Measurements from ENCODE around the gene COG8. TPM values are rescaled to one million over a fixed set of nuclear protein-coding genes. Genes with fewer than 3 reads are reported as not detected.

COG8 gene
- total and polyA plus RNA-seq, 10 of the 15 experiments (the other 5 are each of a cell fraction or from before 2014, with no cell fraction given): 2.8 to 39.6 (median 23.8) TPM

DNA sequence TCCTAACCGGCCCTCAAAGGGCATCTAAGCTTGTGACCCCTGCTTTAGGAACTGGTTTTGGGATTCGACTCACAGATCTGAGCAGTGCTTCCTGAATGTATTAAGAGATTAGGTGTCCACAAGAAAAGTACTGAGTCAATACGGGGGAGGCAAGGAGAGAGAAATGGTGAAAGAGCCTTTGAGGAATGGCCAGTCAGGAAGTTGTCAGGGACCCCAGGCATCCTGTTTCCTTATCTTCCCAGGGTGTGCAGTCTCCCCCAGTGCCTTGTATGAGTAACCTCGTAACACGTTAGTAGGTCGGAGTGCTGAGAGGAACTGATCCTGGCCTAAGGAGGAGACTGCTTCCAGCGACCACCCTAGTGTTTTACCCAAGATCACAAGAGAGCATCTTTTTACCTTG is 28.6 kb upstream of the COG8 start:
- DNase-seq (ENCODE audit: low read depth, low spot score): no peak
- H3K9me3 ChIP-seq (replicated peaks; ENCODE audit: control insufficient read depth, insufficient read depth, low read length): no peaks in the 10 kb centered on the region
- CTCF ChIA-PET: no interaction called here
- SMC1A ChIA-PET (ENCODE audit: uncharacterized antibody, unreplicated experiment): no interaction called here
- H3K4me2 ChIP-seq (ENCODE audit: control insufficient read depth, insufficient read depth): no peak overlapping the region
- peaks cover 18 to 41% of the 10 kb centered on the region in 2 experiments for H3K36me3 ChIP-seq (ENCODE audit: control insufficient read depth in 2 of 2, insufficient read depth in 2 of 2, low read length in 1 of 2)
- H2AFZ ChIP-seq (ENCODE audit: control insufficient read depth, low read depth, low read length): no peak overlapping the region
- no peak for ATAC-seq
- no peaks in the 10 kb centered on the region for H3K4me1 ChIP-seq (ENCODE audit: control insufficient read depth, insufficient read depth, low read length)
- no peaks in the 10 kb centered on the region for H3K27me3 ChIP-seq (replicated peaks in 1 of 2; ENCODE audit: control insufficient read depth in 2 of 2, insufficient read depth in 2 of 2, low read length in 1 of 2)
- RAD21 ChIA-PET (ENCODE audit: unreplicated experiment): no interaction called here
- H3K79me2 ChIP-seq (ENCODE audit: control insufficient read depth, insufficient read depth, low read length): no peaks in the 10 kb centered on the region
- no peak for FAIRE-seq
- H3K9ac ChIP-seq (ENCODE audit: control insufficient read depth, insufficient read depth, low read length): no peak overlapping the region
- in situ Hi-C loops (cut with MboI): no loop called here
- no peak overlapping the region for H3K4me3 ChIP-seq
- no TSS peak for BruUV-seq (replicated peaks)
- no peaks in the 10 kb centered on the region for H4K20me1 ChIP-seq (ENCODE audit: control insufficient read depth, insufficient read depth)
- POLR2A ChIA-PET: no interaction called here
- 93% methylated on average over 7 of the region's 7 CpGs for WGBS (ENCODE audit: insufficient coverage, insufficient replicate concordance, low lambda C conversion rate, missing lambda C conversion rate)
- intact Hi-C loops (cut with micrococcal nuclease; ENCODE audit: unreplicated experiment): no loop called here
- no peak overlapping the region for H3K27ac ChIP-seq (ENCODE audit: control insufficient read depth, insufficient read depth)
- TF ChIP-seq EP300 (IDR thresholded peaks at IDR 0.05; ENCODE audit: borderline replicate concordance in 1 of 2, control insufficient read depth in 1 of 2, low read depth in 2 of 2, low read length in 2 of 2): no peak
- TF ChIP-seq, protein P1, sequence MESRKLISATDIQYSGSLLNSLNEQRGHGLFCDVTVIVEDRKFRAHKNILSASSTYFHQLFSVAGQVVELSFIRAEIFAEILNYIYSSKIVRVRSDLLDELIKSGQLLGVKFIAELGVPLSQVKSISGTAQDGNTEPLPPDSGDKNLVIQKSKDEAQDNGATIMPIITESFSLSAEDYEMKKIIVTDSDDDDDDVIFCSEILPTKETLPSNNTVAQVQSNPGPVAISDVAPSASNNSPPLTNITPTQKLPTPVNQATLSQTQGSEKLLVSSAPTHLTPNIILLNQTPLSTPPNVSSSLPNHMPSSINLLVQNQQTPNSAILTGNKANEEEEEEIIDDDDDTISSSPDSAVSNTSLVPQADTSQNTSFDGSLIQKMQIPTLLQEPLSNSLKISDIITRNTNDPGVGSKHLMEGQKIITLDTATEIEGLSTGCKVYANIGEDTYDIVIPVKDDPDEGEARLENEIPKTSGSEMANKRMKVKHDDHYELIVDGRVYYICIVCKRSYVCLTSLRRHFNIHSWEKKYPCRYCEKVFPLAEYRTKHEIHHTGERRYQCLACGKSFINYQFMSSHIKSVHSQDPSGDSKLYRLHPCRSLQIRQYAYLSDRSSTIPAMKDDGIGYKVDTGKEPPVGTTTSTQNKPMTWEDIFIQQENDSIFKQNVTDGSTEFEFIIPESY (IDR thresholded peaks at IDR 0.05): no peak
- no peak for TF ChIP-seq KAT2A (conservative IDR thresholded peaks at IDR 0.05; ENCODE audit: control insufficient read depth, low read depth, low read length)
- TF ChIP-seq YY1 (IDR thresholded peaks at IDR 0.05; ENCODE audit: low read depth, low read length): no peak

- Histone ChIP-seq H2AFZ (ENCODE audit: control insufficient read depth, low read depth, low read length) (no peak overlapping the region), H3K27me3 (replicated peaks in 1 of 2; ENCODE audit: control insufficient read depth in 2 of 2, insufficient read depth in 2 of 2, low read length in 1 of 2) (no peaks in the 10 kb centered on the region), H3K9ac (ENCODE audit: control insufficient read depth, insufficient read depth, low read length) (no peak overlapping the region), H3K79me2 (ENCODE audit: control insufficient read depth, insufficient read depth, low read length) (no peaks in the 10 kb centered on the region), H4K20me1 (ENCODE audit: control insufficient read depth, insufficient read depth) (no peaks in the 10 kb centered on the region), H3K27ac (ENCODE audit: control insufficient read depth, insufficient read depth) (no peak overlapping the region), H3K4me1 (ENCODE audit: control insufficient read depth, insufficient read depth, low read length) (no peaks in the 10 kb centered on the region), H3K9me3 (replicated peaks; ENCODE audit: control insufficient read depth, insufficient read depth, low read length) (no peaks in the 10 kb centered on the region), H3K4me2 (ENCODE audit: control insufficient read depth, insufficient read depth) (no peak overlapping the region), H3K36me3 (ENCODE audit: control insufficient read depth in 2 of 2, insufficient read depth in 2 of 2, low read length in 1 of 2) (peaks cover 18 to 41% of the 10 kb centered on the region in 2 experiments), H3K4me3 (no peak overlapping the region)
- WGBS (ENCODE audit: insufficient coverage, insufficient replicate concordance, low lambda C conversion rate, missing lambda C conversion rate): 89% methylated on average over 7 of the region's 7 CpGs
- no TSS peak for BruUV-seq (replicated peaks)
- FAIRE-seq (no peak), DNase-seq (ENCODE audit: low read depth, low spot score) (no peak), ATAC-seq (no peak)
- SMC1A ChIA-PET (ENCODE audit: uncharacterized antibody, unreplicated experiment): interaction anchor here (1.1 kb wide), 1 partner anchor 11 kb away, joined by 3 read pairs; no protein-coding TSS in a partner anchor
- CTCF ChIA-PET: interaction anchor here (1.0 kb wide), 1 partner anchor 18 kb away, joined by 3 read pairs; no protein-coding TSS in a partner anchor
- in situ Hi-C loops (cut with MboI): no loop called here
- POLR2A ChIA-PET: no interaction called here
- RAD21 ChIA-PET (ENCODE audit: unreplicated experiment): no interaction called here
- intact Hi-C loops (cut with micrococcal nuclease; ENCODE audit: unreplicated experiment): no loop called here
- TF ChIP-seq MEF2B (IDR thresholded peaks at IDR 0.05; ENCODE audit: partially characterized antibody, poor library complexity, severe bottlenecking) (no peak), RFX5 (IDR thresholded peaks at IDR 0.05; ENCODE audit: low read depth, low read length) (no peak), ZBTB4 (CRISPR knock-in tag; IDR thresholded peaks at IDR 0.05) (no peak), FOXK2 (IDR thresholded peaks at IDR 0.05) (no peak), NR2F1 (conservative IDR thresholded peaks at IDR 0.05) (no peak), PKNOX1 (IDR thresholded peaks at IDR 0.05) (no peak)
- TF ChIP-seq, protein P2, sequence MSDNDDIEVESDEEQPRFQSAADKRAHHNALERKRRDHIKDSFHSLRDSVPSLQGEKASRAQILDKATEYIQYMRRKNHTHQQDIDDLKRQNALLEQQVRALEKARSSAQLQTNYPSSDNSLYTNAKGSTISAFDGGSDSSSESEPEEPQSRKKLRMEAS (IDR thresholded peaks at IDR 0.05; ENCODE audit: low read depth, low read length): no peak
These were observed 27.1 kb upstream of the COG8 start for GRCh38 chr16:69366431-69366830.
